D721Med (cell line): ENCODE results near the gene NEU1.

ENCODE experiments used
- DNase-seq: peaks from one replicate; pipeline ENCODE4 v3.0.0; 2011; ENCODE audit warnings: low spot score; ENCODE audit not compliant: insufficient read length
- FAIRE-seq: peaks from 2 replicates; lab custom pipeline; 2011; peaks lifted over from hg19 to GRCh38; lab: Jason Lieb, UNC
- CTCF ChIP-seq: IDR thresholded peaks from 2 replicates; pipeline ENCODE4 v1.5.1; 2012; ENCODE audit warnings: mild to moderate bottlenecking, control low read depth; ENCODE audit not compliant: insufficient read depth; ENCODE audit errors: missing control alignments

NEU1 gene

DNA sequence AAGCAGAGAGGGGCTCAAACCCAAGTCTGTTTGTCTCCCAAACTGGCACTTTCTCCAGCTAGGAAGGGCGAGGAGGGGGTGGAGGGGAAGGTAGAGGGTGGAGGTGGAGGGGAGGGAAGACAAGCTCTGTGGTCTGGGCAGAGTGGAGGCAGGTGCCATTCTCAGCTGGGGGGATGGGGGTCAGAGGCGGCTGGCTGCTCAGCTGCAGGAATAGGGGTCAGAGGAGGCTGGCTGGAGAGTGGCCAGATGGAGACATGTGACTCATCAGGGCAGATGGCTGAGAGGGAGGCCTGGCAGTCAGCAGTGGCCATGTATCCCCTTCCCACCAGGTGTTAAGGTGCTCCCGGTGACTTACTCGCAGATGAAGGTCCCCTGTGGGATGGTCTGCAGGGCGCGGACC is 19.7 kb upstream of the NEU1 start:
- TF ChIP-seq CTCF: no peak

GRCh38 chr6:31881136-31881859 is 18.7 kb upstream of the NEU1 start:
- DNase-seq (no peak), FAIRE-seq (no peak)
- TF ChIP-seq CTCF: no peak

More for the DNA sequence above, 19.7 kb upstream of the NEU1 start:
- FAIRE-seq: no peak
- no peak for DNase-seq

DNA sequence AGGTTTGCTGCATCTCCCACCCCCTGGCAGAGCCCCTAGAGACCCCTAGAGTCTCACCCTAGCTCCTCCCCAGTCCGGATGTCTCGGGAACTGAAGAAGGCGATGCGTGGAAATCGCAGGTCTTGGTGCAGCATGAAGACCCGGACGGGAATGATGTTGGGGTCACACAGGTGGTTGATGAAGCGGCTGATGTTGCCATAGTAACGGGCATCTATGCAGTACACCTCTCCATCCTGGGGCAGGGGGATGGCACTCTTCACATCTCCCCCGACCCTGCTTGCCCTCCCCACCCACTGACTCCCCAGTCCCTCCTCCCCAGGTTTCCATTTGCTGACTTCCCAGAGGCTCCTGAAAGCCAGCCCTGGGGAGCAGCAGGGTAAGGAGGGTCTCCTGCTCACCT is 18.0 kb upstream of the NEU1 start:
- no peak for DNase-seq
- no peak for TF ChIP-seq CTCF
- FAIRE-seq: no peak

GRCh38 chr6:31879901-31880300 is 17.3 kb upstream of the NEU1 start:
- no peak for TF ChIP-seq CTCF
- no peak for FAIRE-seq
- DNase-seq: no peak

- DNase-seq (no peak), FAIRE-seq (no peak)
- no peak for TF ChIP-seq CTCF
These were observed 16.5 kb upstream of the NEU1 start for GRCh38 chr6:31879143-31879542.

GRCh38 chr6:31878726-31879125 is 16.1 kb upstream of the NEU1 start, which contains the start of gene SLC44A4:
TSS of gene SLC44A4 (minus strand) at chr6:31878997. CDS start at chr6:31878980, 17 bp downstream.
- FAIRE-seq: no peak
- no peak for TF ChIP-seq CTCF

GRCh38 chr6:31878222-31878621 is 15.6 kb upstream of the NEU1 start:
- no peak for TF ChIP-seq CTCF
- FAIRE-seq (no peak), DNase-seq (no peak)

More at GRCh38 chr6:31878726-31879125, 16.1 kb upstream of the NEU1 start, which contains the start of gene SLC44A4:
- DNase-seq: no peak
